PC-9 (cell line): Measurements from ENCODE around the gene GPC5. TPM values are rescaled to one million over a fixed set of nuclear protein-coding genes. Genes with fewer than 3 reads are reported as not detected.

Experiments used
- BruUV-seq: library from RNA; stranded (reverse); fragments of 400-500 nt; replicated peaks from 2 replicates; lab custom pipeline; 2021; lab: Mats Ljungman, UMichigan
- CTCF ChIA-PET: fragments of 300-600 bp; sonication (Branson Sonifier 250); formaldehyde crosslinking; loops from one replicate; lab custom pipeline; 2022; ENCODE audit warnings: antibody characterized with exemption; lab: Charles Lee
- POLR2A ChIA-PET: fragments of 300-600 bp; sonication (Branson Sonifier 250); formaldehyde crosslinking; loops from one replicate; lab custom pipeline; 2022; ENCODE audit warnings: antibody characterized with exemption; ENCODE audit not compliant: unreplicated experiment; lab: Charles Lee
- DNase-seq, 2 experiments: peaks; one replicate each; pipeline versions ENCODE4 v3.0.0 to v3.0.0-alpha.2; 2015 to 2022; ENCODE audit warnings: mixed read lengths in 1 of 2
- H2AFZ ChIP-seq: fragments of 200-600 bp; sonication (generic); 2 replicates; pipeline ENCODE4 v1.8.1; 2017; ENCODE audit warnings: antibody characterized with exemption
- H3F3A ChIP-seq: fragments of 200-600 bp; sonication (generic); 2 replicates; pipeline ENCODE4 v1.8.1; 2017; ENCODE audit warnings: antibody characterized with exemption, mild to moderate bottlenecking, low read depth; ENCODE audit not compliant: insufficient read depth
- H3K27ac ChIP-seq: fragments of 200-600 bp; sonication (generic); 2 replicates; pipeline ENCODE4 v1.6.1; 2016; ENCODE audit warnings: mixed run types
- H3K27me3 ChIP-seq: fragments of 200-600 bp; sonication (generic); 2 replicates; pipeline ENCODE4 v1.6.1; 2016; ENCODE audit warnings: low read depth, mixed run types; ENCODE audit not compliant: insufficient read depth
- H3K36me3 ChIP-seq: fragments of 200-600 bp; sonication (generic); 2 replicates; pipeline ENCODE4 v1.6.1; 2016; ENCODE audit warnings: low read depth, mixed run types
- H3K4me1 ChIP-seq: fragments of 200-600 bp; sonication (generic); replicated peaks from 2 replicates; pipeline ENCODE4 v1.6.1; 2016; ENCODE audit warnings: mixed run types; ENCODE audit not compliant: insufficient read depth
- H3K4me2 ChIP-seq: fragments of 200-600 bp; sonication (generic); 2 replicates; pipeline ENCODE4 v1.6.1; 2017; ENCODE audit warnings: mixed run types
- H3K4me3 ChIP-seq: fragments of 200-600 bp; sonication (generic); 2 replicates; pipeline ENCODE4 v1.6.1; 2016; ENCODE audit warnings: mixed run types
- H3K79me2 ChIP-seq: fragments of 200-600 bp; sonication (generic); 2 replicates; pipeline ENCODE4 v1.6.1; 2017; ENCODE audit warnings: low read depth, mixed run types
- H3K9me2 ChIP-seq: fragments of 200-600 bp; sonication (generic); 2 replicates; pipeline ENCODE4 v1.8.1; 2017; ENCODE audit warnings: mild to moderate bottlenecking; ENCODE audit not compliant: insufficient read depth
- H3K9me3 ChIP-seq: fragments of 200-600 bp; sonication (generic); 2 replicates; pipeline ENCODE4 v1.8.1; 2016; ENCODE audit warnings: low read depth; ENCODE audit not compliant: insufficient read depth
- H4K20me1 ChIP-seq: fragments of 200-600 bp; sonication (generic); 2 replicates; pipeline ENCODE4 v1.8.1; 2017; ENCODE audit not compliant: insufficient read depth
- CTCF ChIP-seq: fragments of 200-600 bp; sonication (generic); conservative IDR thresholded peaks from 2 replicates; pipeline ENCODE4 v1.6.1; 2017; ENCODE audit warnings: mixed run types, antibody characterized with exemption, mild to moderate bottlenecking, moderate library complexity
- EZH2 ChIP-seq: fragments of 200-600 bp; sonication (generic); IDR thresholded peaks from 2 replicates; pipeline ENCODE4 v1.8.0; 2017; ENCODE audit warnings: antibody characterized with exemption, low read depth
- intact Hi-C: fragments of 100-400 bp; cut with micrococcal nuclease; formaldehyde crosslinking; loops from one replicate; pipeline ENCODE4 v1.10.0; 2022; ENCODE audit not compliant: unreplicated experiment
- total RNA-seq: library from RNA; stranded (reverse); gene quantifications from 2 replicates; pipeline ENCODE4 v1.2.3, GENCODE V29; 2021

GPC5 gene
- total RNA-seq, 1 experiment from 2014 or later = not detected

- intact Hi-C loops = no loop called here
- Histone ChIP-seq H3K9me3 (no peaks in the 10 kb centered on the region), H3K27me3 (no peaks in the 10 kb centered on the region), H3F3A (no peaks in the 10 kb centered on the region), H3K4me2 (no peak overlapping the region), H3K4me1 (no peaks in the 10 kb centered on the region), H3K36me3 (no peaks in the 10 kb centered on the region), H3K9me2 (no peaks in the 10 kb centered on the region), H3K4me3 (no peak overlapping the region), H3K27ac (no peak overlapping the region), H3K79me2 (no peaks in the 10 kb centered on the region), H4K20me1 (no peaks in the 10 kb centered on the region), H2AFZ (no peak overlapping the region)
- POLR2A ChIA-PET = no interaction called here
- TF ChIP-seq CTCF (no peak), EZH2 (no peak)
- CTCF ChIA-PET = no interaction called here
- BruUV-seq = no TSS peak
- DNase-seq = no peak
These were observed 860.6 kb downstream of the GPC5 start for GRCh38 chr13:92259046-92259445.

- TF ChIP-seq EZH2 (no peak), CTCF (no peak)
- BruUV-seq = no TSS peak
- Histone ChIP-seq H3K36me3 (no peaks in the 10 kb centered on the region), H3K4me2 (no peak overlapping the region), H3K9me3 (no peaks in the 10 kb centered on the region), H2AFZ (no peak overlapping the region), H3K27ac (no peak overlapping the region), H4K20me1 (no peaks in the 10 kb centered on the region), H3K9me2 (no peaks in the 10 kb centered on the region), H3F3A (no peaks in the 10 kb centered on the region), H3K4me1 (no peaks in the 10 kb centered on the region), H3K79me2 (no peaks in the 10 kb centered on the region), H3K4me3 (no peak overlapping the region), H3K27me3 (no peaks in the 10 kb centered on the region)
- no peak for DNase-seq
- ChIA-PET POLR2A (no interaction called here), CTCF (no interaction called here)
- intact Hi-C loops = no loop called here
These were observed 861.1 kb downstream of the GPC5 start for GRCh38 chr13:92259523-92259922.

GRCh38 chr13:92260363-92260762, 861.9 kb downstream of the GPC5 start:
- Histone ChIP-seq H3K4me2 (no peak overlapping the region), H3K79me2 (no peaks in the 10 kb centered on the region), H2AFZ (no peak overlapping the region), H3K4me3 (no peak overlapping the region), H3K9me3 (no peaks in the 10 kb centered on the region), H3K27ac (no peak overlapping the region), H3K4me1 (no peaks in the 10 kb centered on the region), H3K9me2 (no peaks in the 10 kb centered on the region), H4K20me1 (no peaks in the 10 kb centered on the region), H3F3A (no peaks in the 10 kb centered on the region), H3K27me3 (no peaks in the 10 kb centered on the region), H3K36me3 (no peaks in the 10 kb centered on the region)
- no peak for DNase-seq
- BruUV-seq = no TSS peak
- ChIA-PET CTCF (no interaction called here), POLR2A (no interaction called here)
- TF ChIP-seq EZH2 = no peak
- no peak for TF ChIP-seq CTCF
- intact Hi-C loops = no loop called here
